Smooth muscle cell (in vitro differentiated cells): Measurements from ENCODE around the gene SDHB. TPM values are rescaled to one million over a fixed set of nuclear protein-coding genes. Genes with fewer than 3 reads are reported as not detected.

Experiments used
- DNase-seq: peaks from one replicate; lab custom pipeline; 2025; ENCODE audit not compliant: unreplicated experiment; lab: John Stamatoyannopoulos, UW
- H2AFZ ChIP-seq: fragments of 200-600 bp; sonication (generic); 2 replicates; pipeline ENCODE4 v1.6.0; 2016; ENCODE audit warnings: antibody characterized with exemption, low read depth, mild to moderate bottlenecking
- H3F3A ChIP-seq: fragments of 200-600 bp; sonication (generic); 2 replicates; pipeline ENCODE4 v1.6.0; 2017; ENCODE audit warnings: antibody characterized with exemption, low read depth
- H3K27ac ChIP-seq: fragments of 200-600 bp; sonication (generic); 2 replicates; pipeline ENCODE4 v1.5.1; 2016; ENCODE audit warnings: low read depth, mild to moderate bottlenecking
- H3K27me3 ChIP-seq: fragments of 200-600 bp; sonication (generic); 2 replicates; pipeline ENCODE4 v1.6.1; 2016; ENCODE audit warnings: low read depth, mild to moderate bottlenecking
- H3K36me3 ChIP-seq: fragments of 200-600 bp; sonication (generic); 2 replicates; pipeline ENCODE4 v1.5.1; 2016; ENCODE audit warnings: low read depth
- H3K4me1 ChIP-seq: fragments of 200-600 bp; sonication (generic); 2 replicates; pipeline ENCODE4 v1.5.1; 2016; ENCODE audit warnings: low read depth
- H3K4me2 ChIP-seq: fragments of 200-600 bp; sonication (generic); 2 replicates; pipeline ENCODE4 v1.6.0; 2016; ENCODE audit warnings: mild to moderate bottlenecking
- H3K4me3 ChIP-seq: fragments of 200-600 bp; sonication (generic); 2 replicates; pipeline ENCODE4 v1.5.1; 2016; ENCODE audit warnings: mild to moderate bottlenecking
- H3K79me2 ChIP-seq: fragments of 200-600 bp; sonication (generic); 2 replicates; pipeline ENCODE4 v1.6.0; 2016; ENCODE audit warnings: low read depth, mild to moderate bottlenecking
- H3K9ac ChIP-seq: fragments of 200-600 bp; sonication (generic); 2 replicates; pipeline ENCODE4 v1.6.0; 2016; ENCODE audit warnings: low read depth
- H3K9me3 ChIP-seq: fragments of 200-600 bp; sonication (generic); replicated peaks from 2 replicates; pipeline ENCODE4 v1.5.1; 2016; ENCODE audit warnings: low read depth
- H4K20me1 ChIP-seq: fragments of 200-600 bp; sonication (generic); 2 replicates; pipeline ENCODE4 v1.6.0; 2016; ENCODE audit warnings: low read depth
- CTCF ChIP-seq: fragments of 200-600 bp; sonication (generic); IDR thresholded peaks from 2 replicates; pipeline ENCODE4 v1.5.1; 2017; ENCODE audit warnings: borderline replicate concordance, mild to moderate bottlenecking, antibody characterized with exemption; ENCODE audit not compliant: insufficient read depth, poor library complexity, severe bottlenecking
- WGBS: methylation state at CpG from one replicate; pipeline ENCODE4 v1.1.7; 2016; ENCODE audit warnings: low lambda C conversion rate; 5-methylcytosine and 5-hydroxymethylcytosine counted together
- polyA plus RNA-seq: library from polyadenylated mRNA; unstranded; fragments of >200 nt; fragmentation: Nextera tagmentation; extraction: Ambion mirVana; gene quantifications from 2 replicates; pipeline ENCODE4 v1.2.1, GENCODE V29; 2016
- total RNA-seq: library from RNA; depleted of rRNA; stranded (reverse); fragments of >200 nt; gene quantifications from 2 replicates; pipeline ENCODE4 v1.2.3, GENCODE V29; 2014

The SDHB gene
- total and polyA plus RNA-seq, 2 experiments from 2014 or later = 123 to 174 TPM

DNA sequence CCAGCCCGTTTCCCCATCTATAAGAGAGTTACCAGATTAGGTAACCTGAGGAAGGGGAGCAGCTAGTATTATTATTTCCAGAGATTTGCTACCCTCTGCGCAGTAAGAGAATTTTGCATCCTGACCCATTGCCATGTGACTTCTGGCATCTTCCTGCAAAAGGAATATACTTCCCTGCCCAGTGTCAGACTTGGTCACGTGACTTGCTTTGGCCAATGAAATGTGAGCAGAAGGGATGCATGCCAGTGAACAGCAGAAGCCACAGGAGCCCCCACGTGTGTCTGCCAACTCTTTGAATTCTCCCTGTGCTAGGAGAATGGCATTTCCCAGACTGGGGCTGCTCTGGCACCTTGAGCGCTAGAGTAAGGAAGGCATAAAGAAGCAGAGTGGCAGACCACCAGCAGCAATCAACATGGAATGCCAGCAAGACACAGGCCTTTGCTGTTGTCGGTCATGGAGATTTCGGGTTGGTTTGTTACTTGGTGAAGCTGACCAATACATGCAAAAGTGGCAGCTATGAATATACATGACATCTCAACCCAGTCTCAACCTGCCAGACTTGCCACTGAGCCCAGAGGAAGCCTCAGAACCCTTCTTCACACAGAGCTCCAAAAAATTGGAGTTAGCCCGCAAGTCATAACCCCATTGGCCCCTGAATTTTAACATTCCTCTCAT is 26.4 kb upstream of the SDHB start:
- DNase-seq = no peak
- Histone ChIP-seq H4K20me1 (no peaks in the 10 kb centered on the region), H3K4me3 (no peak overlapping the region), H3K36me3 (no peaks in the 10 kb centered on the region), H3K27ac (no peak overlapping the region), H3K79me2 (no peaks in the 10 kb centered on the region), H3K4me1 (no peaks in the 10 kb centered on the region), H3K9me3 (no peaks in the 10 kb centered on the region), H3K9ac (no peak overlapping the region), H3F3A (no peaks in the 10 kb centered on the region), H3K4me2 (no peak overlapping the region), H2AFZ (no peak overlapping the region), H3K27me3 (no peaks in the 10 kb centered on the region)
- TF ChIP-seq CTCF = no peak
- 93% methylated on average over 8 of the region's 8 CpGs for WGBS

DNA sequence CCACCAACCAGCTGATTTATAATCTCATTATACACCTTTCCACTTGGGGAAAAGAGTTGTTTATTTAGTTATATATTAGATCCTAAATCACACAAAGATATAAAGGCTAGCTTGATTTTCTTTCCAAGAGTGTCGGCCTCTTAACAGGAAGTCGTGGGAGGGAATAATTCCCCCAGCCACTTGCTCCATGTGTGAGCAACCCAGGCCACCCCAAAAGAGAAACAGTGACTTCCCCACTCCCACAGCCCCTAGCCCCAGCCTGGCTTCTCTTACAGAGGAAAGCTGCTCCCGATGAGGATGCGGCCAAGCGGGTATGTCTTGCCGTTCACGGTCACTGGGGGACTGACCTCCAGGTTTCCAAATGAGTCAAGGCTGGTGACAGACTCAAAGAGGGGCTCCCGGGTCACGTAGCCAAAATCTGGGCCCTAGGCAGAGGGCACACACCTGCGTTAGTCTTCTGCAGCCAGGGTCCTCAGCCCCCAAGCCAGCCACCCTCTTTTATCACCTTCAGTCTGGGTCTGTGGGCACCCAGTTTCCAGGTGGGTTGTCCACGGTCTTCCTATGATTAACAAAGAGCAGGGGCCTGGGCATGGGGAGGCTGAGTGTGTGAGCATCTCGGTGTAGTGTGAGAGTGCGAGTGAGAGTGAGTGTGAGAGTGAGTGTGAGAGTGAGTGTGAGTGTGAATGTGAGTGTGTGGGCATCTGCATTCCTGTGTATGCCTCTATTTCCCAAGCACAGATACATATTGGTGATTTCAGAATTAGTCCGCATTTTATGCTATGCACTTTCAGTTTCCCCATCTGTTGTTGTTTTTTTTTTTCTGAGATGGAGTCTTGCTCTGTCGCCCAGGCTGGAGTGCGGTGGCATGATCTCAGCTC is 25.4 kb upstream of the SDHB start:
- Histone ChIP-seq H3K4me1 (no peaks in the 10 kb centered on the region), H3K27me3 (no peaks in the 10 kb centered on the region), H3K9me3 (no peaks in the 10 kb centered on the region), H3K9ac (no peak overlapping the region), H3K27ac (no peak overlapping the region), H3F3A (no peaks in the 10 kb centered on the region), H4K20me1 (no peaks in the 10 kb centered on the region), H3K4me3 (no peak overlapping the region), H2AFZ (no peak overlapping the region), H3K79me2 (no peaks in the 10 kb centered on the region), H3K36me3 (no peaks in the 10 kb centered on the region), H3K4me2 (no peak overlapping the region)
- WGBS = 91% methylated on average over 16 of the region's 16 CpGs
- no peak for TF ChIP-seq CTCF
- no peak for DNase-seq

DNA sequence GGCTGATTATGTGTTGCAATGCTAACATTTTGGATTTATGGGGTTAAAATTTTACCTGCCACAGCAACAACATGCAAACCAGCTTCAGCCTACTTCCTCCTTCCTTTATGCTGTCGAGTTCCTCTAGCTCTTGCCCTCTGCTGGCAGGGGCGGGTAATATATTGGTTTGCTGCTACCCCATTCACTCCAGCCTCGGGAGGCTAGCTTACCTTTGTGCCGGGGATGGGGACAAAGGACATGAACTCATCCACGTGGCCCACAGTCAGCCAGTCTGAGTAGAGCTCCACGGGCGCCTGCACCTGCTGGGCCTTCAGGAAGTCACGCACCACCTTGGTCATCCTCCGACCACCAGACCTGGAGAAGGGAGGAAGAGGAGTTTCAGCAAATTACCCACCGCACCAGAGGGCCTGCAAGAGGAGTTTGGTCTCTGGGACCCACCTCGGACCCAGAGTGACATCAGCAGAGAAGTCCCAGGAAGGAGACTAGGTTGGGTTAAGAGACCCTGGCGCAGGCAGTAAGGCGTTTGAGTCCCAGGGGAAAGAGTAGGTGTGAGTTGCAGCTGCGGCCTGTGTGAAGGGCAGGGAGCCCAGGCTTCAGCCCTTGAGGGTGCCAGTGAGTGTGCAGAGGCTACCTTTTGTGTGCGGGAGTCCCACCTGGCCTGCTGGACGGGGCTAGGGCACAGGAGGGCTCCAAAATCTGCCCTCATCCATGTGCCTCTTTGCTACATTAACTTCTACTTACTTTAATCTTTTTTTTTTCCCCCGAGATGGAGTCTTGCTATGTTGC is 21.8 kb upstream of the SDHB start:
- H3K9me3 ChIP-seq = no peaks in the 10 kb centered on the region
- H3K79me2 ChIP-seq = no peaks in the 10 kb centered on the region
- no peaks in the 10 kb centered on the region for H3K27me3 ChIP-seq
- H3F3A ChIP-seq = no peaks in the 10 kb centered on the region
- no peak overlapping the region for H3K27ac ChIP-seq
- DNase-seq = no peak
- 53% methylated on average over 17 of the region's 17 CpGs for WGBS
- H4K20me1 ChIP-seq = no peaks in the 10 kb centered on the region
- no peak overlapping the region for H2AFZ ChIP-seq
- H3K4me3 ChIP-seq = no peak overlapping the region
- no peaks in the 10 kb centered on the region for H3K36me3 ChIP-seq
- peak; percentile 52 for TF ChIP-seq CTCF
- no peak overlapping the region for H3K9ac ChIP-seq
- no peaks in the 10 kb centered on the region for H3K4me1 ChIP-seq
- H3K4me2 ChIP-seq = no peak overlapping the region
